Tibial nerve (tissue), 4 donors: ENCODE measurements around the gene NR2F1.

Experiments used
- CTCF ChIP-seq, 5 experiments: fragments of 200-600 bp in 3 of 5; fragments of 450-650 bp in 2 of 5; sonication (generic) in 3 of 5; IDR thresholded peaks; one replicate each; pipeline ENCODE4 v1.5.1; 2016 to 2019; ENCODE audit warnings: antibody characterized with exemption in 5 of 5, mild to moderate bottlenecking in 3 of 5, moderate library complexity in 2 of 5
- EP300 ChIP-seq, 2 donors: sonication (generic); formaldehyde crosslinking; IDR thresholded peaks; one replicate each; pipeline ENCODE4 v1.6.1; 2017; ENCODE audit warnings: antibody characterized with exemption in 2 of 2, mild to moderate bottlenecking in 1 of 2
- POLR2A ChIP-seq, 2 donors: fragments of 450-650 bp; IDR thresholded peaks; one replicate each; pipeline ENCODE4 v1.6.1; 2017; ENCODE audit warnings: antibody characterized with exemption in 2 of 2, mild to moderate bottlenecking in 2 of 2, moderate library complexity in 2 of 2

- TF ChIP-seq CTCF (IDR thresholded peaks at IDR 0.05) = no peak
- no peak for TF ChIP-seq POLR2A (IDR thresholded peaks at IDR 0.05)
- no peak for TF ChIP-seq EP300 (IDR thresholded peaks at IDR 0.05)
Observed at GRCh38 chr5:93596310-93596675, 13.3 kb downstream of the NR2F1 start.
